Measurements from ENCODE around the gene STX1B. TPM values are rescaled to one million over a fixed set of nuclear protein-coding genes. Genes with fewer than 3 reads are reported as not detected.
"Not testable (repeated sequence)": the region's sequence is repeated elsewhere in the genome, so short reads cannot be mapped to it uniquely, and the experiment has no call there.

STX1B gene
- total RNA-seq, 1 donor from 2014 or later = 11.4 TPM

DNA sequence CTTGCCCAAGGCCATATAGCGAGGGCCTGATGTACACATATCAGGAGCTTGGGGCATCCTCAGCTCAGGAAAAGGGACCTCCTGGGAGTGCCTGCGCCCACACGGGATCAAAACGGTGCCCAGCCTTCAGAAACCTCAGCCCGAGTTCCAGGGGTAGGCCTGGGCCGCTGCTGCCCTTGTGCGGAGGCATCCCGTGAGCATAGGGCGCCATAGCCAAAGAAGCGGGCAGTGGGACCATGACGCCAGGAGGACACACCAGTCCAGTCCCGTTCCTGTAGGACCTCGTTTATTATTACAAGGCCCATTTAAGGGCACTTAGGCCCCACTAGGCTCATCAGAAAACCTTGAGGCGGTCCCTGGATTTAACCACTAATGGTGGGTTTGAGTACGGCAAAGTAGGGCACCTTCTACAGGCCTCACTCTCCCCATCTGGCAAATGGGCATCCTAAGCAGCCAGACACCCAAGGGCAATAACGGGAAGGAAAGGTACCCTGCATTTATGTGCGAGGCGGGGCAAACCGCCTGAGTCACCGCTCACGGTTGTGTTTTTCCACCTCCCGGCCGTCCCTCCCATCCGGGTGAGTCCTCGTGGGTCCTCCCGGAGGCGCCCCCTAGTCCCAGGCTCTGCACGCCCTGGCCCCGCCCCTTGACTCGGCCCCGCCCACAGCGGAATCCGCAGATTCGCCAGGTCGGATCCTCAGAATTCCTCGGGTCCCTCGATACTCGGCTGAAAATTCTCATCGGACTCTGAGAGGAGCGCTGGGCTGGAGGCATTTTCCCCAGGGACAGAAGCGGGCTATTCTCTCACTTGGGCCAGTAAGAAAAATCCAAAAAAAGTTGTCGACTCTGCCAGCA, 53.6 kb downstream of the STX1B start:
- DNase-seq (ENCODE audit: low spot score in 2 of 2) (peak; percentile 74 to 83), FAIRE-seq (no peak)

DNA sequence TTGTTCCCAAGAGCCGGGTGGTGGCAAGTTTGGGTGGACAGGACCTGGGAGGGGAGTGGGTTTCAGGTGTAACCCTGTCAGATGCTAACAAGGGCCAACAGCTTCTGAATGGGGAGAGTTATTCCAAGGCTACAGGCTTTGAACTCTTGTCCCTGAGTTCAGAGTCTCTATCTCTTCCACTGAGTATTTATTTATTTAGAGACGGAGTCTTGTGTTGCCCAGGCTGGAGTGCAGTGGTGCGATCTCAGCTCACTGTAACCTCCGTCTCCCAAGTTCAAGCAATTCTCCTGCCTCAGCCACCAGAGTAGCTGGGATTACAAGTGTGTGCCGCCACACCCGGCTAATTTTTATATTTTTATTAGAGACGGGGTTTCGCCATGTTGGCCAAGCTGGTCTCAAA, 55.4 kb downstream of the STX1B start:
- FAIRE-seq (no peak), DNase-seq (ENCODE audit: low spot score in 2 of 2) (no peak)

DNA sequence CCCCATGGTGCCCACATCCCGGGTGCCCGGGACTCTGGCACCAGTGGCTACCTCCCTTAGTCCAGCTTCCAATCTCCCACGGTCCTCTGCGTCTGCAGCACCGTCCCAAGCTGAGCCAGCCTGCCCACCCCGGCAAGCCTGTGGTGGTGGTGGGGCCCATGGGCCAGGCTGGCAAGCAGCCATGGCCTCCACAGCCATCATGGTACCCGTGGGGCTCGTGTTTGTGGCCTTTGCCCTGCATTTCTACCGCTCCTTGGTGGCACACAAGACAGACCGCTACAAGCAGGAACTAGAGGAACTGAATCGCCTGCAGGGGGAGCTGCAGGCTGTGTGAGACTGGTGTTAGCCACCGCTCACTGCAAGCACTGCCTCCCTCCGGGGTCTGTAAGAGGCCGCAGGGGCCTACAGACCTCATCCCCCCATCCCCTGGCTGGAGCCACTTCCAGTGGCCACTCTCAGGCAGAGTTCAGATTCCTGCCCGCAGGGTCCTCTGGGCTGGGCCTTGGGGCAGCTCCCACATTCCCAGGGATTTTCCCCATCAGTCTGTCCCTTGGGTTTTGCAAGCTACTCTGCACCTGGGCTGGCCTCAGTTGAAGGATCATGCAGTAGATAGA, 56.8 kb downstream of the STX1B start:
- FAIRE-seq (no peak), DNase-seq (ENCODE audit: low spot score in 2 of 2) (no peak)

DNA sequence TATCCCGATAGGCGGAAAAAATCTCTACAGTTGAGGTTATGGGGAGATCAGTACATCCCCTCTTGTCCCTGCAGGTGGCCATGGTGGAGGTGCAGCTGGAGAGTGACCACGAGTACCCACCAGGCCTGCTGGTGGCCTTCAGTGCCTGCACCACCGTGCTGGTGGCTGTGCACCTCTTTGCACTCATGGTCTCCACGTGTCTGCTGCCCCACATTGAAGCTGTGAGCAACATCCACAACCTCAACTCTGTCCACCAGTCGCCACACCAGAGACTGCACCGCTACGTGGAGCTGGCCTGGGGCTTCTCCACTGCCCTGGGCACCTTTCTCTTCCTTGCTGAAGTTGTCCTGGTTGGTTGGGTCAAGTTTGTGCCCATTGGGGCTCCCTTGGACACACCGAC, 57.3 kb downstream of the STX1B start:
- FAIRE-seq (no peak), DNase-seq (ENCODE audit: low spot score in 2 of 2) (no peak)

DNA sequence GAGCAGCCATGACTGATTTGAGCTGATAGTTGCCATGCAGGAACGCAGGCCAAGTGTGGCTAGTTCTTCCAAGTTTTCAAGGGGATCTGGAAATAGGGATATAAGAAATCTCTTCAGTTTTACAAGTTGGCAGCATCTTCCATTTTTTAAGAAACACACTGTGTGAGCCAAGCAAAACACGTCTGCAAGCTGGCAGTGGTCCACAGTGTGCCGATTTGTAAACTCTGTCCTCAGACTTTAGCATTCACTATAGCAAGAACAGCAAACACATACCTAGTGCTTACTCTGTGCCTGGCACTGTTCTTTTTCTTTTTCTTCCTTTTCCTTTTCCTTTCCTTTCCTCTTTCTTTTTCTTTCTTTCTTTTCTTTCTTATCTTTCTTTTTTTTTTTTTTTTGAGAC, 58.7 kb downstream of the STX1B start:
- no peak for FAIRE-seq
- no peak for DNase-seq (ENCODE audit: low spot score in 2 of 2)

DNA sequence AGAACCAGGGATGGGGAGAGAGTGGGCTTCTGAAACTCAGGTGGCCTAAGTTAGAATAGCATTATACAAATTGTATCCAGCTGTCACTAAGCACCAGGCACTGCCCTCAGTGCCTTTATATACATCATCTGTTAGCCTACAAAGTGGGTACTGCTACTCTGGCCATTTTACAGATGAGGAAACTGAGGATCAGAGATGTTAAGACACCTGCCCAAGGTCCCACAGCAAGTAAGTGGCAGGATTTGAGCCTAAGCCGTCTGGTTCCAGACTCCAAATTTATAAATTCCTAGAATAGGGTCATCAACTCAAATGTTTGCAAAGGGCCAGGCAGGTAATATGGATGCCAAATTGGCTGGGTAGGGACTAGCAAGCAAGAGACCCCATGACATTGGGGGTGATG, 59.2 kb downstream of the STX1B start:
- no peak for FAIRE-seq
- no peak for DNase-seq (ENCODE audit: low spot score in 2 of 2)

DNA sequence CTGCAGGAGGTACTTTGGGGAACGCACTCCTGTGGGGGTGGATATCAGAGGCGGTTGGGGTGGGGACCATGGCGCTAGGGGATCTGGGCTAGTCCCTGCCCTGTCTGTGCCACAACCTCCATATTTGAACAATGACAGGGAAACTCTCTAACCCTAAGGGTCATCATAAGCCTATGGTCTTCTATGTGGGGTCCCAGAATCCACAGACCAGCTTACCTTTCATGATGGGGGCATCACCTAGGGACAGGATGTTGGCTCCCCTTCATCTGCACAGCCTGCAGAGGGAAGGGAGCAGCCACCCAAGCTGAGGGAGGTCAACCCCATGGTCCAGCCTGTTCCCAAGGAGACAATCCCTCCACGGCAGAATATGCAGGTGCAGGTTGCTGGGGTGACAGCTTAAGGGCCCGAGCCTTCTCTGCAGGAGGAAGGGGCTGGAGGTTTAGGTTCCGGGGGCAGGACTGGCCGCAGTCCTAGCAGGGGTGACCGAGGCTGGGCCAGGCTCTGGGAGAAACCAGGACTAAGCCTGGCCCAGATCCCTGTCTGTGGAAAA, 59.8 kb downstream of the STX1B start:
- DNase-seq (ENCODE audit: low spot score in 2 of 2) (no peak), FAIRE-seq (no peak)

DNA sequence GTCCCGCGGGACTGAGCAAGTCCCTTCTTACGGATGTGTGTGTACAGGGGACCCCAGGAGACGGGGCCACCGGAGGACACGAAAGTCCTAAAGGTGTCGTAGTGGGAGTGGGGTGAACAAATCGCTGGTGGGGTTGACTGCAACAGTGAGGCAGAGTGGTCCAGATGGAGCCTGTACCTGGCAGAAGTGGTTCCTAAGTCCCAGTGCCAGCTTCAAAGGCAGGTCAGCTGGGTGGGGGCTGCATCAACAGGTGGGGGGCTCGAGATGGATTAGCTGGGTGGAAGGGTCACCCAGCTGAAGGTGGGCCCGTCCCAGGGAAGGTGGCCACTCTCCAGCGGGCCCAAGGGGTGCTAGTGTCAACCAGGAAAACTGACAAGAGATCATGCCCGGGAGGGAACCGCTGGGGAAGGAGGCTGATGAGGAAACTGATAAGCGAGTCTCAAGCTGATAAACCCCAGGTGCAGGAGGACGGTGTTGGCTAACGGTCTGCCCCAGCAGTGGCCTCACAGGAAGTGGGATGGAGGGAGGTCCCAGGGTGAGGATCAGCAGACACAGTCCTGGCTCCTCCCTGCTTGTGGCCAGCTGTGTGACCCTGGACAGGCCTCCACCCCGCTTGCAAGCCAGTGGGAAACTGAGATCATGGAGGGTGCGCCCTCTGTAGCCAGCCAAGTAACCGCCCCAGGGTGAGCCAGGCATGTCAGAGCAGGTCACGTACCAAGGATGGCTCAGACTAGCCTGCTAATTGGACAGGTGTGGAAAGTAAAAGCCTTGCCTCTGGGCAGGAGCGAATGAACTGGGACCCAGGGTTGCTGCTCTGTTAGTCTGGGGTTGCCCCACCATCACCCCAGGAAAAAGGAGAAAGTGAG, 60.6 kb downstream of the STX1B start:
- FAIRE-seq = no peak
- no peak for DNase-seq (ENCODE audit: low spot score in 2 of 2)

DNA sequence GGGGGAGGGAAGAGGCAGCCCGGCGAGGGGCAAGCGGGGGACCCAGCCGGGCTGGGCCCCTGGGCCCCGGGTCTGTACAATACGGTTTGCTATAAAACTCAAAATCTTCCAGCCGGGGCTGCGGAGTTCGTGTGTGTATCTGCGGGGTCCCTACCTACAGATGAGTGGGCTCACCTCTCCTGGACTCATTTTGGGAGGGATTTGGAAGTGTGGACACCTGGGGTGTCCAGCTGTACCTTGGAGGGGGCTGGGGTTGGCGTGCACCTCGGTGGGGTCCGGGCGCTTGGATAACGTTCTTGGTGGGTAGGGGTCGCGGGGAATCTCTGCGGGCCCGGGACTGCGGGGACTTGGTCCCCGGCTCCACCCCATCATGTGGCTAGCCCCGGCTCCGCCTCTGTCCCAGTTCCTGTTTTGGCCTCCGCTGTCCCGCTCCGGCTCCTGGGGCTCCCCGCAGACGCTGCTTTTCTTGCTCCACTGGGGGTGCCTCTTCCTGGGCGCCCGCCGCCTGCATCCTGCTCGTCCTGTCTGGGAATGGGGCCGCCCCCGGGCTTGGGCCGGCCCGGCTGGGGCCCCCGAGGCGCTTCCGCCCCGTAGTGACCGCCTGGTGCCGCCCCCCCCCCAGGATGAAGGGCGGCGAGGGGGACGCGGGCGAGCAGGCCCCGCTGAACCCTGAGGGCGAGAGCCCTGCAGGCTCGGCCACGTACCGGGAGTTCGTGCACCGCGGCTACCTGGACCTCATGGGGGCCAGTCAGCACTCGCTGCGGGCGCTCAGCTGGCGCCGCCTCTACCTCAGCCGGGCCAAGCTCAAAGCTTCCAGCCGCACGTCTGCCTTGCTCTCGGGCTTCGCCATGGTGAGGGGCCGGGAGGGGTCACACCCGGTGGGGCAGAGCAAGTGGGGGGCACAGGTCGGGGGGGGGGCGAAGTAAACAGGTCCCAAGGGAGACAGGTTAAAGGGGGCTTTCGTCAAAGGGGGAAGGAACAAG, 61.5 kb downstream of the STX1B start, which contains the start of gene ORAI3:
ORAI3 (plus strand) TSS at position 402 of the 983 bp plus-strand sequence; CDS start at position 624, 222 bp downstream.
- no peak for FAIRE-seq
- peak; percentile 67 to 74 for DNase-seq (ENCODE audit: low spot score in 2 of 2)

DNA sequence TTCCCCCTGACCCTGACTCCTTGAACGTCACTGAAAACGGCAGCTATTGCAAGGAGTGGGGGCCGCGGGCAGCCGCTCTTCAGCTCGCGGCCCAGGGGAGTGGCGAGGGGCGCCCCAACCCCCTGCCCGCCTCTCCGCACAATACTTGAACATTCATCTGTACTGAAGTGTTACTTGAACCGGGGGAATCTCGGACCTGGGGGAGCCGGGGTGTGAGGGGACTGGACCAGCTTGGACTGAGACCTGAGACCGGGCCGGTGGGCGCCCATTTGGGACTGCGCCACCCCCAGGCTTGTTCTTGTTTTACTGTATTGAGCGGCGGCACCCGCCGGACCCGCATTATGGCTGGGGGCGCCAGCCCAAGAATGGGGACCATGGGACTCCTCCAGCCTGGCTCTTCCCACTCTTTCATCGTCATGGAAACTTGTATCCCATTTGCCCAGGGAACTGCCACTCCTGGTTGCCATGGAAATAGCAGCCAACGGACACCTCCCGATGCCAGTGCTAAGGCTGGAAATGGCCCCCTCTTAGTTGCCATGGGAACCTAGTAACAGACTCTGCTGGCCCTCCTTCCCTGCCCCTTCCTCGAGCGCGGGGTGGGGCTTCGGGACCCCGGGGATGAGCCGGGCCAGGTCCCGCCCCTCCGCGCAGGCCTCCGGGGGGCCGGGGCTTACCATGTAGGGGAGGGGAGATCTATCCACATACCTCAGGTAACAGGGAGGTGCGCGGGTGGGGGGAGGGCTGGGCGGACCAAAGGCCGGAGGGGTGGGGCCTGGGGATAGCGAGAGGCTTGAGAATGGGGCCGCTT, 62.4 kb downstream of the STX1B start:
- DNase-seq (ENCODE audit: low spot score in 2 of 2) = peak; percentile 87 to 93
- FAIRE-seq = no peak

DNA sequence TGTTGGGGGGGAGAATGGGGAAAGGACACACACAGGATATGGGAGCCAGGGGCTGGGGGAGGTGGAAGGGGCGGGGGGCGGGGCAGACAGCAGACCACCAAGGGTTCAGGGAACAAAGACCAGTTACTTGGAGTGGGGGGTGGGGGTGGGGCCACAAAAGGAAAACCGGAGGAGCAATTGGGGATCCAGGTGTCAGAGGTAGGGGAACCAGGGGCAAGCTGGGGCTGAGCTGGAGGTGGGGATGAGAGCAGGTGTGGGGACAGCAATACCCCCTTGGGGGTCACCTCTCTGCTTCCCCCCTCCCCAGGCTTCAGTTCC, 62.9 kb downstream of the STX1B start:
- DNase-seq (ENCODE audit: low spot score in 2 of 2) (no peak), FAIRE-seq (no peak)

DNA sequence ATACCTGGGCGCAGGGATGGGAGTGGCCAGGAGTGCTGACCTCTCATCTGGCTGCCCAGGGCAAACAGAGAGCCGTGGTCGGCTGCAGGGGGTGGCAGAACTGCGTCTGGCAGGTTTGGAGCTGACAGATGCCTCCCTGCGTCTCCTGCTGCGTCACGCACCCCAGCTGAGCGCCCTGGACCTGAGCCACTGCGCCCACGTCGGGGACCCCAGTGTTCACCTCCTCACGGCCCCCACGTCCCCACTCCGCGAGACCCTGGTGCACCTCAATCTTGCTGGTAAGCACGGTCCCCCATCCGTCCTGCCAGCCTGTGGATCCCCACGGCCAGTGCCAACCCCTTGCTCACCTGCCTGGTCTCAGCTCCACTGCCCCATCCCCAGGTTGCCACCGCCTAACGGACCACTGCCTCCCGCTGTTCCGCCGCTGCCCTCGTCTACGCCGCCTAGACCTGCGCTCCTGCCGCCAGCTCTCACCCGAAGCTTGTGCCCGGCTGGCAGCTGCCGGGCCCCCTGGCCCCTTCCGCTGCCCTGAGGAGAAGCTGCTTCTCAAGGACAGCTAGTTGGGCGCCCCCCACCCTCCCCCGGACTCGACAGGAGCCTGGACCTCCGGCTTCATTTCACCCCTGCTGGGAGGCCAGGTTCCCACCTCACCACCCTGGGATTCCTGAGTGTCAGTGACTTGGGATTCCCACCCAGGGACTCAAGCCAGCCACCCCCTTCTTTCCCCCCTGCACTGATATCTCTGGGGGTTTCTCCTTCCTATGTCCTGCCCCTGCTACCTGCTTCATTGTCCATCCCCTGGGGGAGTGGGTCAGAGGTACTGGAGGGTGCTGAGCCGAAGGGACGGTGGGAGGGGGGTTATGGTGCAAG, 63.5 kb downstream of the STX1B start:
- no peak for DNase-seq (ENCODE audit: low spot score in 2 of 2)
- FAIRE-seq = no peak

DNA sequence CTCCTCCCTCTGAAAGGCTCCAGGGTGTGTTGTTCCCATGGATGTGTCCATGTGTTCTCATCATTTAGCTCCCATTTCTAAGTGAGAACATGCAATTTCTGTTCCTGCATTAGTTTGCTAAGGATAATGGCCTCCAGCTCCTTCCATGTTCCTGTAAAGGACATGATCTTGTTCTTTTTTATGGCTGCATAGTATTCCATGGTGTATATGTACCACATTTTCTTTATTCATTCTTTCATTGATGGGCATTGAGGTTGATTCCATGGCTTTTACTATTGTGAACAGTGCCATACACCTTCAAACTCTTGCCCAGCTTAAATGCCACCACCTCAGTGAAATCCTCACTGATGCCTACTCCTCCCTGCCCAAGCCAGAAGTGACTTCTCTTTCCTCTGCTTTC, 66.1 kb downstream of the STX1B start:
- DNase-seq (ENCODE audit: low spot score in 2 of 2) = no peak
- no peak for FAIRE-seq

DNA sequence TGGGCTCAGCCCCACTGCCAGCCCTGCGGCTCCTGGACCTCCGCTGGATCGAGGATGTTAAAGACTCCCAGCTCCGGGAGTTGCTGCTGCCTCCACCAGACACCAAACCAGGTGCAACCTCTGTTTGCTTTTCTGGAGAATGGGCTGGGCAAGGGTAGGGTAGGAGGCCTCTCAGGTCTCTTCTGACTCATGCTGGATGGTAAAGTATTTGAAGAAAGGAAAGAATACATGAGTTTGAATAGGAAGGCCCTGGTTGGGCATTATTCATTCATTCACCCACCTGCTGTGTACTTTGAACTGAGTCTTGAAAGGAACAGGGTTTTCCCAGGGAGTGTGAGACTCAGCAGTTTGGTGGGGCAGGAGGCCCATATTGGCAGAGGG, 68.0 kb downstream of the STX1B start:
- no peak for FAIRE-seq
- DNase-seq (ENCODE audit: low spot score in 2 of 2) = no peak

DNA sequence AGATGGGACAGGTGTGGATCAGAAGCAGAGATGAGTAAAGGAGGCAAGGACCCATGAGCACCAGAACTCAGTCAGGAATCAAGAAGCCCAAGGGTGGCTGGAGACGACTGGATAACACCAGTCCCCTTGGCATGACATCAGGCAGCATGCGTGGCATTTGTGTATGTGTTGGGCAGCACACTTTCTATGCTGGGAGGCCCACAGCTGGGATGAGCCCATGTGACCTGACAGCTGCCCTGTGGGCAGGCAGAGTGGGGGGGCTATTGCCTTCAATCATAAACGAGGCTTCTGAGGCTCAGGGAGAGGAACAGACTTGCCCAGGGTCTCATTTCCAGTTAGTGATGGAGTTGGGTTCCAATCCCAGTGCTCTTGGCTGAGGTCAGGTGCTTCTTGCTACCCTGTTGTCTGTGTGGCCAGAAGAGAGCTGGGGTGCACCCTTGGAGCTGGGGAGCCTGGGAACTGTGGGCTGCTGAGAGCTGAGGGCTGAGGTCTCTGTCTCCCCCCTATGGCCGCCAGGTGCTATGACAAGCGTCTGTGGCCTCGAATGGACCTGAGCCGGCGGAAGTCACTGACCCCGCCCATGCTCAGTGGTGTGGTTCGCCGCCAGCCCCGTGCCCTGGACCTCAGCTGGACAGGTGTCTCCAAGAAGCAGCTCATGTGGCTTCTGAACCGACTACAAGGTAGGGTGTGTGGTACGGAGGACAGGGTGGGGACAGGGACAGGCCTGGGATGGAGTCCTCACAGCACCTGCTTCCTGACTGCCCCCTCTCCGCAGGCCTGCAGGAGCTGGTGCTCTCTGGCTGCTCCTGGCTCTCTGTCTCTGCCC, 68.6 kb downstream of the STX1B start:
- DNase-seq (ENCODE audit: low spot score in 2 of 2) = peak; percentile 57 to 83
- FAIRE-seq = no peak

DNA sequence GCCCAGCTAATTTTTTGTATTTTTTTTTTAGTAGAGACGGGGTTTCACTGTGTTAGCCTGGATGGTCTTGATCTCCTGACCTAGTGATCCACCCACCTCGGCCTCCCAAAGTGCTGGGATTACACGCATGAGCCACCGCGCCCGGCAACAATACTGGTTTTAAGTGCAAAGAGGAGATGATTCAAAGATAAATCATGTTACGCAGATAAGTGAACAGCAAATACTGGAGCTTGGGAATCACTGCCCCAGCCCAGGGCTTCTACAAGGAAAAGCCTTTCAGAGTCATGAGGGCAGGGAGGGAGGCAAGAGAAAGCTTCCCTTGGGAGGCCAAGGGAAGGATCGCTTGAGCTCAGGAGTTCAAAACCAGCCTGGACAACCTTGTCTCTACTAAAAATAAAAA, 70.9 kb downstream of the STX1B start:
- FAIRE-seq; DNase-seq (ENCODE audit: low spot score in 2 of 2): not testable (repeated sequence)
